ENCODE measurements around the gene KIDINS220.

KIDINS220 gene

DNA sequence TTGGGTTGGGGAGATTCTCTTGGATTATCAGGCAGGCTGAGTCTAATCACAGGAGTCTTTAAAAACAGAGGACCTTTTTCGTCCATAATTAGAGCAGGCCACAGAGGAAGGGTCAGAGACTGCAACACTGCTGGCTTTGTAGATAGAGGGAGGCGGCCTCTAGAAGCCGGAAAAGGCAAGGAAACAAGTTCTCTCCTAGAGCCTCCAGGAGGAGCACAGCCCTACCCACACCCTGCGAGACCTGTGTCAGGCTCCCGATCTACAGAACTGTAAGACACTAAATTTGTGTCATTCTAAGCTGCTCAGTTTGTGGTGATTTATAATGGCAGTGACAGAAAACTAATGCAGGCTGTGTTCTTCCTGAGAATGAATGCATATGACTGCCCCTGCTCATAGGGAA is 140.2 kb downstream of the KIDINS220 start:
- H3K4me3 Mint-ChIP-seq: no peak overlapping the region
- no peaks in the 10 kb centered on the region for H3K36me3 Mint-ChIP-seq
- ATAC-seq (replicated peaks) (no peak), DNase-seq (no peak)
- H3K4me1 Mint-ChIP-seq: peaks cover 0 to 2% of the 10 kb centered on the region in 2 donors
- H3K27me3 Mint-ChIP-seq: peaks cover 13 to 15% of the 10 kb centered on the region in 2 donors
- peaks cover 0 to 2% of the 10 kb centered on the region in 2 donors for H3K9me3 Mint-ChIP-seq
- H3K27ac Mint-ChIP-seq: no peak overlapping the region

- Mint-ChIP-seq H3K27me3 (peaks cover 26 to 28% of the 10 kb centered on the region in 2 donors), H3K4me3 (no peak overlapping the region), H3K27ac (no peak overlapping the region), H3K9me3 (peaks cover 0 to 2% of the 10 kb centered on the region in 2 donors), H3K36me3 (no peaks in the 10 kb centered on the region), H3K4me1 (peaks cover 0 to 2% of the 10 kb centered on the region in 2 donors)
- no peak for ATAC-seq (replicated peaks)
- DNase-seq: no peak
Observed at GRCh38 chr2:8694737-8695136, 142.7 kb downstream of the KIDINS220 start.

GRCh38 chr2:8693157-8693821 is 144.1 kb downstream of the KIDINS220 start:
- Mint-ChIP-seq H3K4me3 (no peak overlapping the region), H3K4me1 (peaks cover 0 to 2% of the 10 kb centered on the region in 2 donors), H3K27me3 (peaks cover 32 to 35% of the 10 kb centered on the region in 2 donors), H3K27ac (no peak overlapping the region), H3K36me3 (no peaks in the 10 kb centered on the region), H3K9me3 (peaks cover 0 to 2% of the 10 kb centered on the region in 2 donors)
- no peak for DNase-seq
- ATAC-seq (replicated peaks): peak; percentile 54 to 58

DNA sequence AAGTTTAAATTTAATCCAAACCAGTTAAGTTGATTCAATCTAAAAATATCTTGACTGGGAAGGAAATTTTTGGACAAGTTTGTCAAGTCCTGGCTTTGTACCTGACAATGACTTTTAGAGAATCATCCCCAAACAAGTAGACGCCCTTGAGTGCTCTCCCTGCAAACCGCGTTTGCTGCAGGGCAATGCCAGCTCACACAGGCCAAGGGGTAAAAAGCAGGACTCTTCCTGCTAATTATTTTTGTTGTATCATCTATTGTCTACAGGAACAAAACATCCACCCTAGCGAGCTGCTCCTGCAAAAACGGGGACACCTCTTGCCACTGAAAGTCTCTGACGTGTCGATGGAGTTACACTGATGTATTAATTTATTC is 144.6 kb downstream of the KIDINS220 start:
- DNase-seq (no peak), ATAC-seq (replicated peaks) (no peak)
- peaks cover 0 to 2% of the 10 kb centered on the region in 2 donors for H3K4me1 Mint-ChIP-seq
- no peak overlapping the region for H3K27ac Mint-ChIP-seq
- peaks cover 33 to 35% of the 10 kb centered on the region in 2 donors for H3K27me3 Mint-ChIP-seq
- H3K36me3 Mint-ChIP-seq: no peaks in the 10 kb centered on the region
- peaks cover 0 to 2% of the 10 kb centered on the region in 2 donors for H3K9me3 Mint-ChIP-seq
- H3K4me3 Mint-ChIP-seq: no peak overlapping the region

DNA sequence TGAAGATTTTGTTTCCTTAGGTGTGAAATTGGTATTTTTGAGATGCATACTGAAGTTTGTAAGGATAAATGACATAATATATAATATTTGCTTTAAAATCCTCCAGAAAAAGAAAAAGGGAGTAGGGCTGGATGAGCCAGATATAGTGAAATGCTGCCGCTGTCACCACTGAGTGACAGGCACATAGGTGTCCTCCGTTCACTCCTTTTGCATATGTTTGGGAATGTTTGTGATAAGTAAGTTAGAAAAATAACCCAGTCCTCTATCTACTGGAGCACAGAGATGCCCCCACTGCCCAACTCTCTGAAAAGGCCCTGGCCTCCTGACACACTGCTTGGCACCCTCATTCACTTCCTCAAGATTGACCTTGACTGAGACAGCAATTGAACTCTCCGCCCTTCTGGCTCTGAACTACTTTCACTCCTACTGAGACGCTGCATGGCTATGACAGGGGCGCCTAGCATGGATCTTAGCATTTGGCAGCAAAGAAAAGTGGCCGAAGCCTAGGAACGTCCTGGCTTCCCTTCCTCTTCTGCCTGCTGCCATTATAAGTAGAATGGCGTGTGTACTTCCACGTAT is 145.5 kb downstream of the KIDINS220 start:
- no peak for DNase-seq
- Mint-ChIP-seq H3K27ac (no peak overlapping the region), H3K9me3 (no peaks in the 10 kb centered on the region), H3K4me1 (peaks cover 0 to 2% of the 10 kb centered on the region in 2 donors), H3K27me3 (peaks cover 35 to 37% of the 10 kb centered on the region in 2 donors), H3K4me3 (no peak overlapping the region), H3K36me3 (no peaks in the 10 kb centered on the region)
- no peak for ATAC-seq (replicated peaks)

- ATAC-seq (replicated peaks): peak; percentile 38 to 45
- DNase-seq: peak; percentile 53
- Mint-ChIP-seq H3K4me3 (no peak overlapping the region), H3K36me3 (peaks cover 7 to 24% of the 10 kb centered on the region in 2 donors), H3K27ac (no peak overlapping the region), H3K9me3 (no peaks in the 10 kb centered on the region), H3K4me1 (peaks cover 21 to 34% of the 10 kb centered on the region in 2 donors), H3K27me3 (peaks cover 32 to 34% of the 10 kb centered on the region in 2 donors)
Observed at GRCh38 chr2:8685697-8686358, 151.6 kb downstream of the KIDINS220 start.

DNA sequence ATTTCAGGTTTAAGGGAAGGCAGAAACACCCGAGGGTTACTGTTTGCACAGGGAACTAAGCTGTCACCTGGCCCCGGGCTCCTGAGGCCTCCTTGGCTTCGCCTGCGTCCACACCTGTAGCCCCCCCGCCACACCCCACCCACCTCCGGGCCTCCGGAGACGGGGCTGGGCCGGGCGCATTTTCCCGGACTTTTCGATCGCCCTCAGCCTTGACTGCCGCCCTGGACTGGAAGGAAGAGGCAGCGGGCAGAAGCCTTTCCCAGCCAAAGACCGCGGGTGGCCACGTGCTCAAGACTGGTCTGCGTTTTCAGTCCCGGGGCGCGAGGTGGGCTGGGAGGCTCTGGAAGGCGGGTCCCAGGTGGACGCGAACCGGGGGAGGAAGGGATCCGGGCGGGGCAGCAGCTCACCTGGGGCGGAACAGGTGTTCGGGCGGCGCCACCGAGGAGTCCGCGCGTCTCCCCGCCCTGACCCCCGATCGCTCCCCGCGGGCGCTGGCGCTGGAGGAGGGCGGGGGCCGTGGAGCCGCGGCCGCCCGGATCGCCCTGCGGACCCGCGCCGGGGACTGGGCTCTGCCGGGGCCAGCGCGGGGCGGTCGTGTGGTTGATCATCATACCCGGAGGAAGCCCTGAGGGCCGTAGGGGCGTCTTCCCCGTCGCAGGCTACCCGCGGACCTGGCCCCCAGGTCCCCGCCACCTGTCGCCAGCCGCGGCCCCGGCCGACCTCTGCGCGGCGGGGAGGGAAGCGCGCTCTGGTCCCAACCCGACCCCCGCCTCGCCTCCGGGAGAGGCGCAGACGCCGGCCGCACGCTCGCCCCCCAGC is 152.3 kb downstream of the KIDINS220 start:
- peak overlapping the region; percentile 79 to 80 for H3K4me3 Mint-ChIP-seq
- H3K27ac Mint-ChIP-seq: peak overlapping the region; percentile 84
- H3K36me3 Mint-ChIP-seq: peaks cover 7 to 24% of the 10 kb centered on the region in 2 donors
- peak; percentile 32 for DNase-seq
- H3K4me1 Mint-ChIP-seq: peaks cover 21 to 36% of the 10 kb centered on the region in 2 donors
- peak; percentile 1 to 2 for ATAC-seq (replicated peaks)
- no peaks in the 10 kb centered on the region for H3K9me3 Mint-ChIP-seq
- H3K27me3 Mint-ChIP-seq: peaks cover 31 to 35% of the 10 kb centered on the region in 2 donors

- Mint-ChIP-seq H3K4me1 (peaks cover 24 to 40% of the 10 kb centered on the region in 2 donors), H3K27ac (peak overlapping the region; percentile 84), H3K9me3 (no peaks in the 10 kb centered on the region), H3K36me3 (peaks cover 9 to 27% of the 10 kb centered on the region in 2 donors), H3K4me3 (peak overlapping the region; percentile 79 to 80), H3K27me3 (peaks cover 35 to 41% of the 10 kb centered on the region in 2 donors)
- DNase-seq: no peak
- no peak for ATAC-seq (replicated peaks)
Observed at GRCh38 chr2:8684540-8684877, 152.9 kb downstream of the KIDINS220 start.

GRCh38 chr2:8682719-8683667 is 154.4 kb downstream of the KIDINS220 start:
- Mint-ChIP-seq H3K9me3 (no peaks in the 10 kb centered on the region), H3K27ac (peak overlapping the region; percentile 96), H3K27me3 (peaks cover 41 to 48% of the 10 kb centered on the region in 2 donors), H3K36me3 (peaks cover 9 to 27% of the 10 kb centered on the region in 2 donors), H3K4me1 (peaks cover 32 to 55% of the 10 kb centered on the region in 2 donors), H3K4me3 (peak overlapping the region; percentile 95 to 98)
- DNase-seq: no peak
- ATAC-seq (replicated peaks): no peak

GRCh38 chr2:8681786-8682692 is 155.4 kb downstream of the KIDINS220 start, which contains the start of gene ID2:
Gene ID2 (plus strand): TSS chr2:8682056. CDS start chr2:8682166, 110 bp downstream.
- H3K4me1 Mint-ChIP-seq: peaks cover 37 to 64% of the 10 kb centered on the region in 2 donors
- peaks cover 45 to 58% of the 10 kb centered on the region in 2 donors for H3K27me3 Mint-ChIP-seq
- peak within 1 kb of the TSS; percentile 95 to 98 for H3K4me3 Mint-ChIP-seq
- H3K27ac Mint-ChIP-seq: peak within 1 kb of the TSS; percentile 96
- peaks cover 9 to 27% of the 10 kb centered on the region in 2 donors for H3K36me3 Mint-ChIP-seq
- no peaks in the 10 kb centered on the region for H3K9me3 Mint-ChIP-seq
- DNase-seq (peak; percentile 97), ATAC-seq (replicated peaks) (peak; percentile 72 to 78)

GRCh38 chr2:8680822-8681760 is 156.3 kb downstream of the KIDINS220 start:
- H3K9me3 Mint-ChIP-seq: no peaks in the 10 kb centered on the region
- peak; percentile 18 to 28 for ATAC-seq (replicated peaks)
- peak overlapping the region; percentile 86 for H3K27ac Mint-ChIP-seq
- peaks cover 37 to 71% of the 10 kb centered on the region in 2 donors for H3K4me1 Mint-ChIP-seq
- H3K27me3 Mint-ChIP-seq: peaks cover 49 to 67% of the 10 kb centered on the region in 2 donors
- H3K36me3 Mint-ChIP-seq: peaks cover 9 to 27% of the 10 kb centered on the region in 2 donors
- H3K4me3 Mint-ChIP-seq: peak overlapping the region; percentile 90 to 95
- peak; percentile 39 for DNase-seq

All from stimulated activated naive B cell treated with anti-CD40 and anti-IgM and Interleukin-4, amounts not matched to agents 10 μg/mL and 1 μg/mL and 100 μg/mL, for 72 hours (primary cell).